NOMO-1 (cell line): ENCODE results near the gene PIP4K2C.
"Not testable (repeated sequence)": the region's sequence is repeated elsewhere in the genome, so short reads cannot be mapped to it uniquely, and the experiment has no call there.

Experiments
- DNase-seq, 2 experiments: peaks; one replicate each; lab custom pipeline; 2025; ENCODE audit not compliant: unreplicated experiment in 2 of 2; lab: John Stamatoyannopoulos, UW

The PIP4K2C gene

GRCh38 chr12:57554897-57555296, 36.1 kb upstream of the PIP4K2C start:
- no peak for DNase-seq

DNA sequence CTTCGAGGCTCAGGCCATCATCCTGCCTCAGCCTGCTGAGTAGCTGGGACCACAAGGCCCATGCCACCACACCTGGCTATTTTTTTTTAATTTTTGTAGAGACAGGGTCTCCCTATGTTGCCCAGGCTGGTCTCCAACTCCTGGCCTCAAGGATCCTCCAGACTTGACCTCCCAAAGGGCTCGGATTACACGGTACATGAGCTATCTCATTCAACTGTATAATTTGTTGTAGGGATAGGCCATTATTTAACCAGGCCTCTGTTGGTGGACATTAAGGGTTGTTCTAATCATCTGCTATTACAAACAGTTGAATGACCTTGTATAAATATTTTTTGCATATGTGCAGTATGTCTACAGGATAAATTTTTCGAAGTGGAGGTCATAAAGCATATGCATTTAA, 32.1 kb upstream of the PIP4K2C start:
- DNase-seq: no peak

GRCh38 chr12:57560516-57560915, 30.5 kb upstream of the PIP4K2C start:
- DNase-seq: no peak

GRCh38 chr12:57561117-57561516, 29.9 kb upstream of the PIP4K2C start:
- DNase-seq: not testable (repeated sequence)

GRCh38 chr12:57563358-57563757, 27.6 kb upstream of the PIP4K2C start:
- DNase-seq: no peak

DNA sequence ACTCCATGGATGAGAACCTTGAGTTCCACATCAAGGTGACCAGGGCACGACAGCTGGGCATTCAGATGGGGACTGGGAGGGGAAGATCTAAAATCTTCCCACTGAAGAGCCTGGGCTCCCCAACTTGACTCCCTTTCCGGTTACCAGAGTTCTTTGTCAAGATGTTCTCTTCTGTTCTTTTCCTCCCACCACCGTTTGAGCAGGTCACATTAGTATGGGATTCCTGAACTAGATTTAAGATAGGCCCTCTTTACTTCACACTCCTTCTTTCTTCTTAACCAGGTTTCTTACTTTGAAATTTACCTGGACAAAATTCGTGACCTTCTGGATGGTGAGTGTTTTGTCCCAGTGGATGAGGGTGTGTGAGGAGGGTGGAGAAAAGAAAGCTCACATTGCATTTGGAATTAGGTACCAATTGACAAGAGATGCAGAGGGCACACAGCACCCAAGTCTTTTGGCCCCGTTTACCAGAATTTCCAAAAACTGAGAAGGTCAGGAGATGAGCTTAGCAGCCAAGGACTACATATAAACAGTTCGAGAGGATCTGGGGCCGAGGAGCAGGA, 26.7 kb upstream of the PIP4K2C start:
- DNase-seq: no peak

GRCh38 chr12:57568838-57569237, 22.2 kb upstream of the PIP4K2C start:
- no peak for DNase-seq

DNA sequence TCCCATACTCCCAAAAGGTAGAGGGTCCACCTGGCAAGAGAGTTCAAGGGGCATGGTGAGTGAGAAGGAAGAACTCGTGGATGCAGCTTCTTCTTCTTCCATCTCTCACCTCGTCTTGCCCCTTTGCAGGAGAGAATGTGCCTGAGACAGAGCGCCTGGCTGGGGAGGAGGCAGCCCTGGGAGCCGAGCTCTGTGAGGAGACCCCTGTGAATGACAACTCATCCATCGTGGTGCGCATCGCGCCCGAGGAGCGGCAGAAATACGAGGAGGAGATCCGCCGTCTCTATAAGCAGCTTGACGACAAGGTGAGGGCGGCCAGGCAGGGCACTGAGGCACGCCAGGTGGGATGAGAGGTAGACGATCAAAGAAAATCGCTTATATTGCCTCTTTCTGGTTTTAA, 21.1 kb upstream of the PIP4K2C start:
- DNase-seq: no peak

DNA sequence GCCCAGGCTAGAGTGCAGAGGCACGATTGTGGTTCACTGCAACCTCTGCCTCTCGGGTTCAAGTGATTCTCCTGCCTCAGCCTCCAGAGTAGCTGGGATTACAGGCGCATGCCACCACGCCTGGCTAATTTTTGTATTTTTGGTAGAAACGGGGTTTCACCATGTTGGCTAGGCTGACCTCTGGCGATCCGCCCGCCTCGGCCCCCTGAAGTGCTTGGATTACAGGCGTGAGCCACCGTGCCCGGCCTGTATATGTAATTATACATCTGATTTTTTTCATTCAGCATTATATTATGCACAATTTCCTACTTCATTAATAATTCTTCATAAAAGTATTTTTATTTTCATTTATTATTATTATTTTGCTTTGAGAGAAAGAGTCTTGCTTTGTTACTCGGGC, 20.6 kb upstream of the PIP4K2C start:
- DNase-seq: not testable (repeated sequence)

GRCh38 chr12:57571926-57572762, 18.8 kb upstream of the PIP4K2C start:
- DNase-seq: no peak

DNA sequence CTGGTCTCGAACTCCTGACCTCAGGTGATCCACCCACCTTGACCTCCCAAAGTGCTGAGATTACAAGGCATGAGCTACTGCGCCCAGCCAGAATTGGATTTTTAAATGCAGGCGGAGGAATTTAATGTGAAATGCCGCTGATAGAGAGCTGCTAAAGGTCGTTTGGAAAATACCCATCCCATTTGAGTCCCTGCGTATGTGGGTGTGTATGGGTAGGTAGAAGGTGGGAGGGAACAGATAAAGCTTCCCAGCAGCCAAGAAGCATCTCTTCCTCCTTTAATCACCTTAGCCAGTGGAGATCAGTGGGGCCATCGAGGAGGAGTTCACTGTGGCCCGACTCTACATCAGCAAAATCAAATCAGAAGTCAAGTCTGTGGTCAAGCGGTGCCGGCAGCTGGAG, 16.2 kb upstream of the PIP4K2C start:
- no peak for DNase-seq

- no peak for DNase-seq
These were observed 15.0 kb upstream of the PIP4K2C start for GRCh38 chr12:57575771-57576612.

DNA sequence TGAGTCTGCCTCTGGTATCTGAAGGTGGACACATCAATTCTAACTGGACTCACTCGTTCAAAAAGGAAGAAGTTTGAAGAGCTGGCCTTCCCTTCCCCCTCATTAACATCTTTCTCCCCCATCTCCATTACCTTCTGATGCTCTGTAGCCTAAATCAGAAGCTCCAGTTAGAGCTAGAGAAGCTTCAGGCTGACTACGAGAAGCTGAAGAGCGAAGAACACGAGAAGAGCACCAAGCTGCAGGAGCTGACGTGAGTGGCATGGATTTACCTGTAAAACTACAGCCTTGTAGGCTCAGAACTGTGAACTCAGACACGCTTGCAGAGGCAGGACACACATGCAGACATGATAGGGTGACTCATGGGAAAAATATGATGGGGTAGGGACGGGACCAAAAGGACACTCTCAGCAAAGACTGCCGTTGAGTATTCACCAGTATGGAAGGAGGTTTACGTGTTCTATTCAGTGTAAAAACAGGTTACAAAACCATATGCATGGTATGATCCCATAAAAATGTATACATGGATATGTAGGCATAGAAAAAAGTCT, 14.3 kb upstream of the PIP4K2C start:
- no peak for DNase-seq

DNA sequence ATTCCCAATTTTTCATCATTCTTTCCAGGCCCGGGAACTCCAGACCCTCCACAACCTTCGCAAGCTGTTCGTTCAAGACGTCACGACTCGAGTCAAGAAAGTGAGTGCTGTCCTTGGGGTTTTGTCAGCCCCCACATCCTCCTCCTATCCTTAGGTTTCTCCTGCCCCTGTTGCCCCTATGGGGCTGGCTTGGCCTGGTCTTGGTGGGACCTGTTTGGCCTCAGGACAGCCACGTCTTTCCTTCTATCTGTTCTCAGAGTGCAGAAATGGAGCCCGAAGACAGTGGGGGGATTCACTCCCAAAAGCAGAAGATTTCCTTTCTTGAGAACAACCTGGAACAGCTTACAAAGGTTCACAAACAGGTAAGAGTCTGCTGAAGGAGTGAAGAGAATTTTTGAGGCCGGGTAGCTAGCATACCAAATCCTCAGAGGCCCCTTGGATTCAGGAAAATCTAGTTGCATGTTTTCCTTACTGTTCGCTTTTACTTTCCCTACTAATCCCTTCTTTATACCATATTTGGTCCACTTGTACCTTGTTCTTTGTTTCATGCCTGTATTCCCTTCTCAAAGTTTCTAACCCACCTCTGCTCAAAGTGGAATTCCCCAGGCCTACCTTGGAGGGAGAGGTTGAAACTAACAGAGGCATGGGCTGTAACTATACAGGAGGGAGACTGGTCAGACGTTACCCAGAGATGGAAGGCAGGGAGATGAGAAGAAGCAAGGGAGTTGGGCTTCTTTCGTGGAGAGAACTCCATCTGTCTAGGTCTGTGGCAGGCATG, 12.8 kb upstream of the PIP4K2C start:
- DNase-seq: no peak

DNA sequence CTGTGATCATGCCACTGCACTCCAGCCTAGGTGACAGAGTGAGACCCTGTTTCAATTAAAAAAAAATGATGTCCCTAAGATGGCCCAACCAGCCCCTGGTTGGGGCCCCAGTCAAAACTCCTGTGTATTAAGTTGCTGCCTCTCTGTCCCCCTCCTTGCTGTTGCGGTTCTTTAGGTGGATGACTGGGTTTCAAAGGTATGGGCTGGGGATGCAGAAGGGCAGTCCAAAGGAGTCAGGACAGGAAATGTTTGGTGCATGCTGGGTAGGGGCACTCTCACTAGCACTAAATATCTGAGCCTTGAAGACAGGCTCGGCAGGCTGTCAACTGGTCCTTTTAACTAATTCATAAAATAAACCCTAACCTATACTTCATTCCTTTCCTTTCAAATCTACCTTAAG, 12.0 kb upstream of the PIP4K2C start:
- DNase-seq: no peak

DNA sequence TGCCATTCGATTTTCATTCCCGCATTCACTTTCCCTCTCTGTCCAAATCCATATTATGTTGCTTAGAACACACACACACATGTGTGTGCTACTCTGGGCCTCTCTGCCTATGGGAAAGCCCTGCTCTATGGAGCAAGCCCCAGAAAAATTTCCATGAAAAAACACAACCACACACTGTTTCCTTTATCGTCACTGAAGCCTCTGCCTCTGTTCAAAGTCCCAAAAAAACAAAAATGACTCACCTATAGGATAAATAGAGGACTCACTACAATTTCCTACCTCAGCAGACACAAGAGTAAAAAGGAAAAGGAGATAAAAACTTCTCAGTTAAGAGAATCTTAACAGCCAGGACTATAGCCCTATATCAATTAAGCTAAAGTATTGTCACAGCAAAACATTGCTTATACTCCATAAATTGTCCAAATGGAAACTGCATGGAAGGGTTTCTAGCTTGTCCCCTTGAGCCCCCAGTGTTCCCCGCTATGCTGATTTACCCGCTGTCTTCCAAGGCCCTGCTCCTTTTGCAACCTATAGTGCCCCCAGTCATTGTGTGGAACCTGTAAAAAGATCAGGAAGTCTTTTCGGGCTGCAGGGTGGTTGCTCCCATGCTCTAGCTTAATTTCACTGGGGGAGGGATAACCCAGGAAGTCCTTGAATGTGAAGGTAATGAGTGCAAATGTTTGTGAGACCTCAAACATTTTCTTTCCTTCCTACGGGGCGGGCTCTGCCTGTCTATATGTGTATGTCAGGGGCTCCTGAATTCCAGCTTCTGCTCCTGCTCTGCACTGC, 11.1 kb upstream of the PIP4K2C start:
- DNase-seq: no peak

- DNase-seq: no peak
These were observed 10.6 kb upstream of the PIP4K2C start for GRCh38 chr12:57580466-57580795.

DNA sequence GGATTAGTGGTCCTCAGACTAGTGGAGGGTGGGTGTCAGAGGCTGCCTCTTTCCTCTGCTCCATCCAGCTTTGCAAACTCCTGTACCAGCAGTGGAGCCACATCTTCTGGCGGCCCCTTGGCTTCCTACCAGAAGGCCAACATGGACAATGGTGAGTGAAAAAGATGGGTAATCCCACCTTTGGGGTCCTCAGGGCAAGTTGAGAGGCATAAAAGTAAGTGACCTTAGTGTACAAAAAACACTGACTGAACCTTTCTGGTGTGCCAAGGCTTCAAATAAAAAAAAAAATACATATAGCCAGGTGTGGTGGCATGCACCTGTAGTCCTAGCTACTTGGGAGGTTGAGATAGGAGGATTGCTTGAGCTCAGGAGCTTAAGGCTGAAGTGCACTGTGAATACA, 9.2 kb upstream of the PIP4K2C start:
- DNase-seq: no peak

GRCh38 chr12:57582440-57582839, 8.6 kb upstream of the PIP4K2C start:
- no peak for DNase-seq
